Peyer's patch (tissue), 4 donors: Measurements from ENCODE around the gene MYO15B. TPM values are rescaled to one million over a fixed set of nuclear protein-coding genes. Genes with fewer than 3 reads are reported as not detected.
A peak's percentile ranks its signal among the peaks of the same experiment; 100 is the strongest.

ENCODE experiments used
- DNase-seq, 3 donors: peaks; one replicate each; pipeline ENCODE4 v3.0.0-alpha.2; 2017 to 2019
- H3K27ac ChIP-seq, 4 donors: fragments of 200-600 bp; sonication (generic); one replicate each; pipeline ENCODE4 v1.5.1; 2016 to 2019
- H3K27me3 ChIP-seq, 2 donors: fragments of 200-600 bp; sonication (generic); one replicate each; pipeline ENCODE4 v1.5.1; 2019
- H3K36me3 ChIP-seq, 3 donors: fragments of 200-600 bp; sonication (generic); one replicate each; pipeline ENCODE4 v1.5.1; 2016 to 2019
- H3K4me1 ChIP-seq, 4 donors: fragments of 200-600 bp; sonication (generic); one replicate each; pipeline ENCODE4 v1.5.1; 2016 to 2019
- H3K4me3 ChIP-seq, 4 donors: fragments of 200-600 bp; sonication (generic); 1 replicate in 3 of 4; 2 replicates in 1 of 4; pipeline ENCODE4 v1.5.1; 2016 to 2019; ENCODE audit warnings: mild to moderate bottlenecking in 1 of 4
- H3K9me3 ChIP-seq, 4 donors: fragments of 200-600 bp; sonication (generic); one replicate each; pipeline ENCODE4 v1.5.1; 2016 to 2019; ENCODE audit warnings: mild to moderate bottlenecking in 1 of 4
- POLR2A ChIP-seq, 2 donors: fragments of 450-650 bp; IDR thresholded peaks; one replicate each; pipeline ENCODE4 v1.5.1; 2017; ENCODE audit warnings: antibody characterized with exemption in 2 of 2, mild to moderate bottlenecking in 2 of 2, moderate library complexity in 2 of 2
- total RNA-seq, 4 donors: library from RNA; depleted of rRNA; stranded (reverse); fragments of >200 nt; gene quantifications; one replicate each; pipeline ENCODE4 v1.1.0, GENCODE V29; 2016
- TF ChIP-seq, protein P1 (sequence below), 6 experiments: fragments of 450-650 bp in 4 of 6; fragments of 200-600 bp in 2 of 6; sonication (generic) in 1 of 6; IDR thresholded peaks; one replicate each; pipeline ENCODE4 v1.5.1; 2017 to 2019; ENCODE audit warnings: antibody characterized with exemption in 6 of 6, mild to moderate bottlenecking in 3 of 6, moderate library complexity in 1 of 6

Gene MYO15B
- total RNA-seq, 4 donors from 2014 or later = 552 to 2,671 (median 1,951) TPM

DNA sequence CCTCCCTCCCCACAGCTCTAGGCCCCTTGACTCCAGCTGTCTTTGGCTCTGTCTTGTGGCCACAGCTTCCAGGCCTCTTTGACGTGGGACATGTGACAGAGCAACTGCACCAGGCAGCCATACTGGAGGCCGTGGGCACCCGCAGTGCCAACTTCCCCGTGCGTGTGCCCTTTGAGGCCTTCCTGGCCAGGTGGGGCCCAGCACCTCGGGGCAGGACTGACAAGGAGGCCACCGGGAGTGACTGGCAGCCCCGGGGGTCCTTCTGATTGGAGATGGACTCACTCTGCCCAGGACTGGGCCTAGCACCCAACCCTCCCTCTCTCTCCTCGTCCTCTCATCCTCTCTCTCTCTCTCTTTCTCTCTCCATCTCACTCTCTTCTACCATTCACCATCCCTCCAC is 15.5 kb downstream of the MYO15B start:
- Histone ChIP-seq H3K27ac (peak overlapping the region in 2 of 4 donors; percentile 61 to 76), H3K9me3 (no peaks in the 10 kb centered on the region), H3K27me3 (no peaks in the 10 kb centered on the region), H3K4me3 (no peak overlapping the region), H3K36me3 (no peaks in the 10 kb centered on the region), H3K4me1 (peaks cover 0 to 12% (median 2%) of the 10 kb centered on the region in 4 donors)
- DNase-seq = no peak
- TF ChIP-seq POLR2A (IDR thresholded peaks at IDR 0.05) = no peak
- TF ChIP-seq, protein P1, sequence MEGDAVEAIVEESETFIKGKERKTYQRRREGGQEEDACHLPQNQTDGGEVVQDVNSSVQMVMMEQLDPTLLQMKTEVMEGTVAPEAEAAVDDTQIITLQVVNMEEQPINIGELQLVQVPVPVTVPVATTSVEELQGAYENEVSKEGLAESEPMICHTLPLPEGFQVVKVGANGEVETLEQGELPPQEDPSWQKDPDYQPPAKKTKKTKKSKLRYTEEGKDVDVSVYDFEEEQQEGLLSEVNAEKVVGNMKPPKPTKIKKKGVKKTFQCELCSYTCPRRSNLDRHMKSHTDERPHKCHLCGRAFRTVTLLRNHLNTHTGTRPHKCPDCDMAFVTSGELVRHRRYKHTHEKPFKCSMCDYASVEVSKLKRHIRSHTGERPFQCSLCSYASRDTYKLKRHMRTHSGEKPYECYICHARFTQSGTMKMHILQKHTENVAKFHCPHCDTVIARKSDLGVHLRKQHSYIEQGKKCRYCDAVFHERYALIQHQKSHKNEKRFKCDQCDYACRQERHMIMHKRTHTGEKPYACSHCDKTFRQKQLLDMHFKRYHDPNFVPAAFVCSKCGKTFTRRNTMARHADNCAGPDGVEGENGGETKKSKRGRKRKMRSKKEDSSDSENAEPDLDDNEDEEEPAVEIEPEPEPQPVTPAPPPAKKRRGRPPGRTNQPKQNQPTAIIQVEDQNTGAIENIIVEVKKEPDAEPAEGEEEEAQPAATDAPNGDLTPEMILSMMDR (IDR thresholded peaks at IDR 0.05) = no peak

DNA sequence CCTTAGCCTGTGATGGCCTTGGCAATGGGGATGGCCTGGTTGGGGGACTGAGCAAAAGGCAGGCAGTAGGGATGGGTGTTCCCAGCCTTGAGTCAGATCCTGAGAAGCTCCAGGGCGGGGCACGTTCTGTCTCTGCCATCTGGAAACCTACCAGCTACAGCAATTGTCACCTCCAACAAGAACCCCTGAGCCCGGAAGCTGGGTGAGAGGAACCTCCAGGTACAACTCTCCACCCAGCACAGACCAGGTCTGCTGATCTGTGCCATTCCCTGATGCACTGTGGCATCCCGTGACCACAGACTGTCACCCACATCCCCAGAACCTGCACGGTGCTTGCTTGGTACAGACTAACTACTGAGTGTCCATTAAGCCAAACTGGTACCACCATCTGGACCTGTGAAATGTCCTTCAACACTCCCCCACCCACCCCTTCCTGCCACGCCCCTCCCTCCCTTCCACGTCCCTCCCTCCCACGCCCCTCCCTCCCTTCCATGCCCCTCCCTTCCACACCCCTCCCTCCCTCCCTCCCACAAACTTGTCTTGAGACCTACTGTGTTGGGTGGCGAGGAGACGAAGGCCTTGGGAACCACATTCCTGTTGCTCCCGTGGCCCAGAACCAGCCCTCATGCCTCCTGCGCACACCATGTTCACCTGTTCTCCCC is 16.6 kb downstream of the MYO15B start:
- Histone ChIP-seq H3K4me1 (peaks cover 0 to 12% (median 2%) of the 10 kb centered on the region in 4 donors), H3K36me3 (no peaks in the 10 kb centered on the region), H3K27ac (peak overlapping the region in 2 of 4 donors; percentile 61 to 76), H3K4me3 (no peak overlapping the region), H3K27me3 (no peaks in the 10 kb centered on the region), H3K9me3 (no peaks in the 10 kb centered on the region)
- TF ChIP-seq, protein P1 (IDR thresholded peaks at IDR 0.05) = no peak
- TF ChIP-seq POLR2A (IDR thresholded peaks at IDR 0.05) = peak in 1 of 2 donors; percentile 49
- peak in 2 of 3 donors; percentile 77 to 83 for DNase-seq

DNA sequence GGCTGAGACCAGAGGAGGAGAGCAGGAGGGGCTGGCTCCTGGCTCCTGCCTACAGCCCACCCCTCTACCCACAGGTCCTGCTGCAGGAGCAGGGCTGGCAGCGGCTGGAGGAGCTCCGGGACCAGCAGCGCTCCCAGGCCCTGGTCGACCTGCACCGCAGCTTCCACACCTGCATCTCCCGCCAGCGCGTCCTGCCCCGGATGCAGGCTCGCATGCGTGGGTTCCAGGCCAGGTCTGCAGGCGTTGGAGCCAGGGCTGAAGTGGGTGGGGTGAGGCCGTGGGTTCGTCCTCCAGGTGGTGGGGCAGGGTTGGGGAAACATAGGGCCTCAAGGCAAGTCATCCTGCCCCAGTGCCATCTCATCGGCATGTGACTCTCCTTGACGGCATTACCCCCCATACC is 18.2 kb downstream of the MYO15B start:
- Histone ChIP-seq H3K27me3 (no peaks in the 10 kb centered on the region), H3K4me1 (peaks cover 0 to 12% (median 2%) of the 10 kb centered on the region in 4 donors), H3K27ac (peak overlapping the region in 1 of 4 donors; percentile 89), H3K4me3 (no peak overlapping the region), H3K36me3 (no peaks in the 10 kb centered on the region), H3K9me3 (no peaks in the 10 kb centered on the region)
- DNase-seq = no peak
- TF ChIP-seq POLR2A (IDR thresholded peaks at IDR 0.05) = no peak
- TF ChIP-seq, protein P1 (IDR thresholded peaks at IDR 0.05) = no peak

DNA sequence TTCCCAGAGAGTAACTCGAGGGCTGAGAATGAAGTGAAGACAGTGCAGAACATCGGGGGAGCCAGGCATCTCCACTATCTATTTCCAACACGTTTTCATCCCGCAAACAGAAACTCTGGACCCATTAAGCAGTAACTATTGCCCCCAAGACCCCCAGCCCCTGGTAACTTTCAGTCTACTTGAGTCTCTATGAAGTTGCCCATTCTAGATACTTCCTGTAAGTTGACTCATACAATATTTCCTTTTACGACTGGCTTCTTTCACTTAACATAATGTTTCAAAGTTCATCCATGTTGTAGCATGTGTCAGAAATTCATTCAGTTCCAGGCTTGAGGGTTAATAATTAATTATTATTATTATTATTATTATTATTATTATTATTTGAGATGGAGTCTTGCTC is 19.5 kb downstream of the MYO15B start:
- H3K36me3 ChIP-seq = peaks cover 0 to 5% (median 0%) of the 10 kb centered on the region in 3 donors
- H3K9me3 ChIP-seq = no peaks in the 10 kb centered on the region
- no peaks in the 10 kb centered on the region for H3K27me3 ChIP-seq
- peaks cover 0 to 12% (median 0%) of the 10 kb centered on the region in 4 donors for H3K4me1 ChIP-seq
- H3K27ac ChIP-seq = peak overlapping the region in 3 of 4 donors; percentile 55 to 89 (median 79)
- no peak overlapping the region for H3K4me3 ChIP-seq
- DNase-seq = no peak
- TF ChIP-seq, protein P1 (IDR thresholded peaks at IDR 0.05) = no peak
- TF ChIP-seq POLR2A (IDR thresholded peaks at IDR 0.05) = no peak

DNA sequence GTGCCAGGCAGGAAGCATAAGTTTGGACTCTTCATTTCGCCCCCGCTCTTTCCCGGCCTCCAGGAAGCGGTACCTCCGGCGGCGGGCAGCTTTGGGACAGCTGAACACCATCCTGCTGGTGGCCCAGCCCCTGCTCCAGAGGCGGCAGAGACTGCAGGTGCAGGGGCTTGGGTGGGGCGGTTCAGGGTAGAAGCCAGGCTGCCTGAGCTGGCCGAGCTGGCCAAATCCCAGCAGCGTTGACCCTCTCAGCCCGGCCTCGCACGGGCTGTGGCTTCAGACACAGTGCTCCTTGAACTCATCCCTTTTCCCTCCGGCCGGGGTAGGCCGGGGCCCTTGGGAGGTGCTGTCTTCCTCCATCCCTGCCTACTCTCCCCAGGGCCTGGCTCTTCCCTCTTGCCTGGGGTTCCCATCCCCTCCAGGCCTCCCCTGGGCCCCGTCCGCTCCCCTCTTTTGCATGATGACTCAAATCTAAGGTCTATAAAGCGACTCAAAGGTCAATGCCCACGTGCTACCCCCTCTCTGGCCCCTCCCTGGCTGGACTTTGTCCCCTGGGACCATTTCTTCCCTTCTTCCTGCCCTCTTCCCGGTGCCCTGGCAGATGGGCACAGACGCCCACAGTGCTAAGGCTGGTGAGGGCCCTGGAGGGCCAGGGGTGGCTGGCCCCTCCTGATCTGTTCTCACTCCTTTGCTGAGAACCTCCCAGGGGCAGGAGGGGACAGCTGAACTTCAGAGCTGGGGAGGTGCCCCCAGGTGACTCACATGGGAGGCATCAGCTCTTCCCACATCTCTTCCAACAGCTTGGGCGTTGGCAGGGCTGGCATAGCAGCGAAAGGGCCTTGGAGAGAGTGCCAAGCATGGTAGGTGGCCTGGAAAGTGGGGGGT is 22.7 kb downstream of the MYO15B start:
- Histone ChIP-seq H3K4me1 (peaks cover 0 to 27% (median 0%) of the 10 kb centered on the region in 4 donors), H3K27me3 (no peaks in the 10 kb centered on the region), H3K9me3 (no peaks in the 10 kb centered on the region), H3K4me3 (peak overlapping the region in 3 of 4 donors; percentile 33 to 57 (median 56)), H3K36me3 (peaks cover 0 to 35% (median 0%) of the 10 kb centered on the region in 3 donors), H3K27ac (peak overlapping the region in 3 of 4 donors; percentile 84 to 98 (median 88))
- peak in 2 of 3 donors; percentile 91 for DNase-seq
- TF ChIP-seq, protein P1 (IDR thresholded peaks at IDR 0.05) = no peak
- peak; percentile 98 to 99 for TF ChIP-seq POLR2A (IDR thresholded peaks at IDR 0.05)
